DND-41 (cell line): Measurements from ENCODE around the gene NBAS.
"Not testable (repeated sequence)": the region's sequence is repeated elsewhere in the genome, so short reads cannot be mapped to it uniquely, and the experiment has no call there.

Experiments
- CTCF ChIP-seq: IDR thresholded peaks from 2 replicates; pipeline ENCODE4 v1.5.1; 2012; ENCODE audit warnings: borderline replicate concordance, low read length, moderate library complexity, mild to moderate bottlenecking; ENCODE audit not compliant: poor library complexity, severe bottlenecking; ENCODE audit errors: extremely low read depth
- EZH2 ChIP-seq: IDR thresholded peaks from 3 replicates; pipeline ENCODE4 v1.6.1; 2012; ENCODE audit warnings: borderline replicate concordance, low read depth, mild to moderate bottlenecking, moderate library complexity, low read length, inconsistent platforms; ENCODE audit not compliant: severe bottlenecking

GRCh38 chr2:15439366-15439765 lies 121.8 kb downstream of the NBAS start:
- TF ChIP-seq CTCF, EZH2: not testable (repeated sequence)
